ENCODE results near the gene GIPR. TPM values are rescaled to one million over a fixed set of nuclear protein-coding genes. Genes with fewer than 3 reads are reported as not detected.

Gene GIPR
- polyA plus RNA-seq, 1 of the 3 experiments (the other 2 are of a cell fraction): 1.4 TPM

GRCh38 chr19:45713141-45713540, 45.1 kb downstream of the GIPR start:
- no peak for DNase-seq
- no peak for TF ChIP-seq MEF2A (IDR thresholded peaks at IDR 0.05; ENCODE audit: borderline replicate concordance, low read depth)
- TF ChIP-seq, protein P1, sequence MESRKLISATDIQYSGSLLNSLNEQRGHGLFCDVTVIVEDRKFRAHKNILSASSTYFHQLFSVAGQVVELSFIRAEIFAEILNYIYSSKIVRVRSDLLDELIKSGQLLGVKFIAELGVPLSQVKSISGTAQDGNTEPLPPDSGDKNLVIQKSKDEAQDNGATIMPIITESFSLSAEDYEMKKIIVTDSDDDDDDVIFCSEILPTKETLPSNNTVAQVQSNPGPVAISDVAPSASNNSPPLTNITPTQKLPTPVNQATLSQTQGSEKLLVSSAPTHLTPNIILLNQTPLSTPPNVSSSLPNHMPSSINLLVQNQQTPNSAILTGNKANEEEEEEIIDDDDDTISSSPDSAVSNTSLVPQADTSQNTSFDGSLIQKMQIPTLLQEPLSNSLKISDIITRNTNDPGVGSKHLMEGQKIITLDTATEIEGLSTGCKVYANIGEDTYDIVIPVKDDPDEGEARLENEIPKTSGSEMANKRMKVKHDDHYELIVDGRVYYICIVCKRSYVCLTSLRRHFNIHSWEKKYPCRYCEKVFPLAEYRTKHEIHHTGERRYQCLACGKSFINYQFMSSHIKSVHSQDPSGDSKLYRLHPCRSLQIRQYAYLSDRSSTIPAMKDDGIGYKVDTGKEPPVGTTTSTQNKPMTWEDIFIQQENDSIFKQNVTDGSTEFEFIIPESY (IDR thresholded peaks at IDR 0.05; ENCODE audit: borderline replicate concordance, low read depth): no peak
- no peak for TF ChIP-seq GABPA (IDR thresholded peaks at IDR 0.05; ENCODE audit: low read depth)
- no peak for TF ChIP-seq YY1 (IDR thresholded peaks at IDR 0.05; ENCODE audit: low read depth)
- TF ChIP-seq EP300 (IDR thresholded peaks at IDR 0.05; ENCODE audit: borderline replicate concordance in 1 of 2, low read depth in 1 of 2, low read length in 1 of 2): no peak
- TF ChIP-seq RFX5 (IDR thresholded peaks at IDR 0.05; ENCODE audit: low read length): no peak
- TF ChIP-seq FOXM1 (IDR thresholded peaks at IDR 0.05; ENCODE audit: low read depth): no peak
- TF ChIP-seq NRF1 (IDR thresholded peaks at IDR 0.05; ENCODE audit: low read depth, low read length): no peak
- TF ChIP-seq IRF3 (IDR thresholded peaks at IDR 0.05; ENCODE audit: low read depth, low read length): no peak
- Histone ChIP-seq H2AFZ (ENCODE audit: low read depth) (no peak overlapping the region), H3K4me2 (no peak overlapping the region), H3F3A (replicated peaks; ENCODE audit: insufficient read depth) (peaks cover 3% of the 10 kb centered on the region), H3K9ac (no peak overlapping the region), H3K36me3 (replicated peaks in 1 of 2; ENCODE audit: control insufficient read depth in 1 of 2, insufficient read depth in 2 of 2, low read length in 1 of 2) (peaks cover 1 to 15% of the 10 kb centered on the region in 2 experiments), H3K9me3 (no peaks in the 10 kb centered on the region), H3K79me2 (ENCODE audit: insufficient read depth) (peaks cover 46% of the 10 kb centered on the region), H3K27me3 (ENCODE audit: insufficient read depth) (no peaks in the 10 kb centered on the region), H4K20me1 (ENCODE audit: insufficient read depth) (no peaks in the 10 kb centered on the region), H3K4me1 (ENCODE audit: control insufficient read depth in 1 of 2, insufficient read depth in 2 of 2, low read depth in 1 of 2, low read length in 1 of 2) (peaks cover 0 to 7% of the 10 kb centered on the region in 2 experiments; a peak in 1 of 4 replicates), H3K9me2 (no peaks in the 10 kb centered on the region), H3K27ac (ENCODE audit: low read depth in 2 of 2, low read length in 1 of 2) (no peak overlapping the region), H3K4me3 (ENCODE audit: low read depth in 2 of 2, low read length in 1 of 2) (no peak overlapping the region)
- ChIA-PET POLR2A (interaction anchor here (1.0 kb wide), 1 partner anchor 21 kb away, joined by 3 read pairs; the partner anchor contains the start of gene QPCTL), CTCF (interaction anchor here (6.4 kb wide), 1 partner anchor 19 kb away, joined by 57 read pairs; the partner anchor contains the start of genes QPCTL and SNRPD2)
- 94% methylated on average over 9 of the region's 15 CpGs for WGBS (ENCODE audit: low lambda C conversion rate)

- H3K79me2 ChIP-seq (ENCODE audit: insufficient read depth): peaks cover 66% of the 10 kb centered on the region
- H3K27me3 ChIP-seq (ENCODE audit: insufficient read depth): no peaks in the 10 kb centered on the region
- H3K4me2 ChIP-seq: no peak overlapping the region
- no peak overlapping the region for H2AFZ ChIP-seq (ENCODE audit: low read depth)
- H3K9ac ChIP-seq: no peak overlapping the region
- H3K4me3 ChIP-seq (ENCODE audit: low read depth in 2 of 2, low read length in 1 of 2): no peak overlapping the region
- peaks cover 19% of the 10 kb centered on the region for H3F3A ChIP-seq (replicated peaks; ENCODE audit: insufficient read depth)
- no peaks in the 10 kb centered on the region for H4K20me1 ChIP-seq (ENCODE audit: insufficient read depth)
- no peaks in the 10 kb centered on the region for H3K9me2 ChIP-seq
- no peak for DNase-seq
- 98% methylated on average over 3 of the region's 3 CpGs for WGBS (ENCODE audit: low lambda C conversion rate)
- no peak overlapping the region for H3K27ac ChIP-seq (ENCODE audit: low read depth in 2 of 2, low read length in 1 of 2)
- H3K36me3 ChIP-seq (replicated peaks in 1 of 2; ENCODE audit: control insufficient read depth in 1 of 2, insufficient read depth in 2 of 2, low read length in 1 of 2): peaks cover 8 to 18% of the 10 kb centered on the region in 2 experiments
- peaks cover 0 to 9% of the 10 kb centered on the region in 2 experiments; a peak in 1 of 4 replicates for H3K4me1 ChIP-seq (ENCODE audit: control insufficient read depth in 1 of 2, insufficient read depth in 2 of 2, low read depth in 1 of 2, low read length in 1 of 2)
- ChIA-PET CTCF (interaction anchor here (0.9 to 6.4 kb wide), 5 partner anchors 8 to 54 kb away, joined by 3 to 57 read pairs (median 4); partner anchors contain the start of genes QPCTL, SIX5 and SNRPD2), POLR2A (interaction anchor here (0.6 kb wide), 1 partner anchor 211 kb away, joined by 3 read pairs; no protein-coding TSS in a partner anchor)
- no peaks in the 10 kb centered on the region for H3K9me3 ChIP-seq
- TF ChIP-seq RCOR1 (IDR thresholded peaks at IDR 0.05; ENCODE audit: low read length) (no peak), ELF1 (IDR thresholded peaks at IDR 0.05) (no peak), TEAD4 (IDR thresholded peaks at IDR 0.05; ENCODE audit: borderline replicate concordance, insufficient read depth) (no peak), REST (IDR thresholded peaks at IDR 0.05; ENCODE audit: low read depth, low read length) (no peak), YY1 (IDR thresholded peaks at IDR 0.05; ENCODE audit: low read depth) (no peak), MXI1 (IDR thresholded peaks at IDR 0.05; ENCODE audit: low read depth, low read length) (no peak), FOSL2 (IDR thresholded peaks at IDR 0.05; ENCODE audit: borderline replicate concordance, low read depth) (no peak), RAD21 (IDR thresholded peaks at IDR 0.05; ENCODE audit: low read length) (no peak), CHD2 (IDR thresholded peaks at IDR 0.05; ENCODE audit: low read length, partially characterized antibody) (no peak), POLR2AphosphoS5 (IDR thresholded peaks at IDR 0.05; ENCODE audit: low read depth, low read length) (no peak)
- TF ChIP-seq, protein P2, sequence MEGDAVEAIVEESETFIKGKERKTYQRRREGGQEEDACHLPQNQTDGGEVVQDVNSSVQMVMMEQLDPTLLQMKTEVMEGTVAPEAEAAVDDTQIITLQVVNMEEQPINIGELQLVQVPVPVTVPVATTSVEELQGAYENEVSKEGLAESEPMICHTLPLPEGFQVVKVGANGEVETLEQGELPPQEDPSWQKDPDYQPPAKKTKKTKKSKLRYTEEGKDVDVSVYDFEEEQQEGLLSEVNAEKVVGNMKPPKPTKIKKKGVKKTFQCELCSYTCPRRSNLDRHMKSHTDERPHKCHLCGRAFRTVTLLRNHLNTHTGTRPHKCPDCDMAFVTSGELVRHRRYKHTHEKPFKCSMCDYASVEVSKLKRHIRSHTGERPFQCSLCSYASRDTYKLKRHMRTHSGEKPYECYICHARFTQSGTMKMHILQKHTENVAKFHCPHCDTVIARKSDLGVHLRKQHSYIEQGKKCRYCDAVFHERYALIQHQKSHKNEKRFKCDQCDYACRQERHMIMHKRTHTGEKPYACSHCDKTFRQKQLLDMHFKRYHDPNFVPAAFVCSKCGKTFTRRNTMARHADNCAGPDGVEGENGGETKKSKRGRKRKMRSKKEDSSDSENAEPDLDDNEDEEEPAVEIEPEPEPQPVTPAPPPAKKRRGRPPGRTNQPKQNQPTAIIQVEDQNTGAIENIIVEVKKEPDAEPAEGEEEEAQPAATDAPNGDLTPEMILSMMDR (IDR thresholded peaks at IDR 0.05): no peak
Observed at GRCh38 chr19:45715139-45715538, 47.1 kb downstream of the GIPR start.
